ENCODE results near the gene OCIAD2. TPM values are rescaled to one million over a fixed set of nuclear protein-coding genes. Genes with fewer than 3 reads are reported as not detected.

Gene OCIAD2
- total RNA-seq, 1 experiment from 2014 or later, result 82.7 TPM

DNA sequence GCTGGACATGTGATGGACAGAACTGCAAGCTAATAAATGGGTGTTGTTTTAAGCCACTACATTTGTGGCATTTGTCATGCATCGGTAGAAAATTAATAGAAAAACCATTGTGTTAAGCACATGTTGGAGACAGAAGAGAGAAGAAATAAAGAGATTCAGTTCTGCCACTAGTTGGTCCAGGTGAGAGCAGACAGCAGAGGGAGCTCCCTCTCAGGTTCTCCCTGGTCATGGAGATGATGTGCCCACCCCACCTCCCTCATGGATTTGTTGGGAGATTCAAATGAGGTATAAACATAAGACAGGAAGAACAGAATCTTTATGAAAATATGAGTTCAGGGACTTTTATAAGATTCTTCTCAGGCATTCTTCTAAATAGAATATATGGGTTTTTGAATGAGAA is 36.8 kb upstream of the OCIAD2 start (continued):
- no peak for TF ChIP-seq ATF1 (CRISPR knock-in tag; IDR thresholded peaks at IDR 0.05)
- TF ChIP-seq, protein P1, sequence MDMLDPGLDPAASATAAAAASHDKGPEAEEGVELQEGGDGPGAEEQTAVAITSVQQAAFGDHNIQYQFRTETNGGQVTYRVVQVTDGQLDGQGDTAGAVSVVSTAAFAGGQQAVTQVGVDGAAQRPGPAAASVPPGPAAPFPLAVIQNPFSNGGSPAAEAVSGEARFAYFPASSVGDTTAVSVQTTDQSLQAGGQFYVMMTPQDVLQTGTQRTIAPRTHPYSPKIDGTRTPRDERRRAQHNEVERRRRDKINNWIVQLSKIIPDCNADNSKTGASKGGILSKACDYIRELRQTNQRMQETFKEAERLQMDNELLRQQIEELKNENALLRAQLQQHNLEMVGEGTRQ (CRISPR knock-in tag; IDR thresholded peaks at IDR 0.05), result no peak
- TF ChIP-seq, protein P2, sequence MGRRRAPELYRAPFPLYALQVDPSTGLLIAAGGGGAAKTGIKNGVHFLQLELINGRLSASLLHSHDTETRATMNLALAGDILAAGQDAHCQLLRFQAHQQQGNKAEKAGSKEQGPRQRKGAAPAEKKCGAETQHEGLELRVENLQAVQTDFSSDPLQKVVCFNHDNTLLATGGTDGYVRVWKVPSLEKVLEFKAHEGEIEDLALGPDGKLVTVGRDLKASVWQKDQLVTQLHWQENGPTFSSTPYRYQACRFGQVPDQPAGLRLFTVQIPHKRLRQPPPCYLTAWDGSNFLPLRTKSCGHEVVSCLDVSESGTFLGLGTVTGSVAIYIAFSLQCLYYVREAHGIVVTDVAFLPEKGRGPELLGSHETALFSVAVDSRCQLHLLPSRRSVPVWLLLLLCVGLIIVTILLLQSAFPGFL (CRISPR knock-in tag; IDR thresholded peaks at IDR 0.05; ENCODE audit: borderline replicate concordance), result no peak
- TF ChIP-seq, protein P3, sequence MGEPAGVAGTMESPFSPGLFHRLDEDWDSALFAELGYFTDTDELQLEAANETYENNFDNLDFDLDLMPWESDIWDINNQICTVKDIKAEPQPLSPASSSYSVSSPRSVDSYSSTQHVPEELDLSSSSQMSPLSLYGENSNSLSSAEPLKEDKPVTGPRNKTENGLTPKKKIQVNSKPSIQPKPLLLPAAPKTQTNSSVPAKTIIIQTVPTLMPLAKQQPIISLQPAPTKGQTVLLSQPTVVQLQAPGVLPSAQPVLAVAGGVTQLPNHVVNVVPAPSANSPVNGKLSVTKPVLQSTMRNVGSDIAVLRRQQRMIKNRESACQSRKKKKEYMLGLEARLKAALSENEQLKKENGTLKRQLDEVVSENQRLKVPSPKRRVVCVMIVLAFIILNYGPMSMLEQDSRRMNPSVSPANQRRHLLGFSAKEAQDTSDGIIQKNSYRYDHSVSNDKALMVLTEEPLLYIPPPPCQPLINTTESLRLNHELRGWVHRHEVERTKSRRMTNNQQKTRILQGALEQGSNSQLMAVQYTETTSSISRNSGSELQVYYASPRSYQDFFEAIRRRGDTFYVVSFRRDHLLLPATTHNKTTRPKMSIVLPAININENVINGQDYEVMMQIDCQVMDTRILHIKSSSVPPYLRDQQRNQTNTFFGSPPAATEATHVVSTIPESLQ (CRISPR knock-in tag; IDR thresholded peaks at IDR 0.05), result no peak
- no peak for TF ChIP-seq MXD4 (CRISPR knock-in tag; IDR thresholded peaks at IDR 0.05; ENCODE audit: borderline replicate concordance)
- TF ChIP-seq ZNF671 (CRISPR knock-in tag; IDR thresholded peaks at IDR 0.05), result no peak
- no peak for TF ChIP-seq JUN (CRISPR knock-in tag; IDR thresholded peaks at IDR 0.05)
- TF ChIP-seq CBFB (CRISPR knock-in tag; IDR thresholded peaks at IDR 0.05; ENCODE audit: low read depth), result no peak
- no peak for TF ChIP-seq NFE2L1 (CRISPR knock-in tag; IDR thresholded peaks at IDR 0.05)
- no peak for TF ChIP-seq ZNF121 (CRISPR knock-in tag; IDR thresholded peaks at IDR 0.05)

DNA sequence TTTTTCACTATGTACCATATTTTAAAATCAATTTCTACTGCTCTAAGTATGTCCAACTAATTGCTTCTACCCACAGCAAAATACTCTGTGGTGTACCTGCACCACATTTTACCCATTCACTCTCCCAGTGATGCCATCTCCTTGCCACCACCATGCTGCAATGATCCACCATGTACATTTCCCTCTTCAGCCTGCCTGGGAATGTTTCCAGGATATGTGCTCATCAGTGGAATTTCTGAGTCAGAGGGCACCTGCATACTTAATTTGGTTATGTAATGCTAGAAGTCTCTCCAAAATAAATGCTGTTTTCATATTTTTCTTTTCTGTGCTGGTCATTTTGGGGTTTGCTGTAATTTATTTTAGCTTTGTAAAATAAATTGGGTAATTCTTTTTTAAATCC is 33.2 kb upstream of the OCIAD2 start:
- POLR2A ChIA-PET, result no interaction called here
- peaks cover 16% of the 10 kb centered on the region for H3K9me3 Mint-ChIP-seq
- ATAC-seq (no peak), DNase-seq (ENCODE audit: low spot score) (no peak)
- no peak overlapping the region for H3K4me3 Mint-ChIP-seq
- CTCF ChIA-PET, result no interaction called here
- TF ChIP-seq, protein P4, sequence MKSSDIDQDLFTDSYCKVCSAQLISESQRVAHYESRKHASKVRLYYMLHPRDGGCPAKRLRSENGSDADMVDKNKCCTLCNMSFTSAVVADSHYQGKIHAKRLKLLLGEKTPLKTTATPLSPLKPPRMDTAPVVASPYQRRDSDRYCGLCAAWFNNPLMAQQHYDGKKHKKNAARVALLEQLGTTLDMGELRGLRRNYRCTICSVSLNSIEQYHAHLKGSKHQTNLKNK (CRISPR knock-in tag; IDR thresholded peaks at IDR 0.05), result no peak
- TF ChIP-seq NFATC4 (CRISPR knock-in tag; IDR thresholded peaks at IDR 0.05) (no peak), ETV6 (CRISPR knock-in tag; IDR thresholded peaks at IDR 0.05) (no peak), JUN (CRISPR knock-in tag; IDR thresholded peaks at IDR 0.05) (no peak), NR1H2 (CRISPR knock-in tag; IDR thresholded peaks at IDR 0.05) (no peak), ATF1 (CRISPR knock-in tag; IDR thresholded peaks at IDR 0.05) (no peak)
- TF ChIP-seq, protein P5, sequence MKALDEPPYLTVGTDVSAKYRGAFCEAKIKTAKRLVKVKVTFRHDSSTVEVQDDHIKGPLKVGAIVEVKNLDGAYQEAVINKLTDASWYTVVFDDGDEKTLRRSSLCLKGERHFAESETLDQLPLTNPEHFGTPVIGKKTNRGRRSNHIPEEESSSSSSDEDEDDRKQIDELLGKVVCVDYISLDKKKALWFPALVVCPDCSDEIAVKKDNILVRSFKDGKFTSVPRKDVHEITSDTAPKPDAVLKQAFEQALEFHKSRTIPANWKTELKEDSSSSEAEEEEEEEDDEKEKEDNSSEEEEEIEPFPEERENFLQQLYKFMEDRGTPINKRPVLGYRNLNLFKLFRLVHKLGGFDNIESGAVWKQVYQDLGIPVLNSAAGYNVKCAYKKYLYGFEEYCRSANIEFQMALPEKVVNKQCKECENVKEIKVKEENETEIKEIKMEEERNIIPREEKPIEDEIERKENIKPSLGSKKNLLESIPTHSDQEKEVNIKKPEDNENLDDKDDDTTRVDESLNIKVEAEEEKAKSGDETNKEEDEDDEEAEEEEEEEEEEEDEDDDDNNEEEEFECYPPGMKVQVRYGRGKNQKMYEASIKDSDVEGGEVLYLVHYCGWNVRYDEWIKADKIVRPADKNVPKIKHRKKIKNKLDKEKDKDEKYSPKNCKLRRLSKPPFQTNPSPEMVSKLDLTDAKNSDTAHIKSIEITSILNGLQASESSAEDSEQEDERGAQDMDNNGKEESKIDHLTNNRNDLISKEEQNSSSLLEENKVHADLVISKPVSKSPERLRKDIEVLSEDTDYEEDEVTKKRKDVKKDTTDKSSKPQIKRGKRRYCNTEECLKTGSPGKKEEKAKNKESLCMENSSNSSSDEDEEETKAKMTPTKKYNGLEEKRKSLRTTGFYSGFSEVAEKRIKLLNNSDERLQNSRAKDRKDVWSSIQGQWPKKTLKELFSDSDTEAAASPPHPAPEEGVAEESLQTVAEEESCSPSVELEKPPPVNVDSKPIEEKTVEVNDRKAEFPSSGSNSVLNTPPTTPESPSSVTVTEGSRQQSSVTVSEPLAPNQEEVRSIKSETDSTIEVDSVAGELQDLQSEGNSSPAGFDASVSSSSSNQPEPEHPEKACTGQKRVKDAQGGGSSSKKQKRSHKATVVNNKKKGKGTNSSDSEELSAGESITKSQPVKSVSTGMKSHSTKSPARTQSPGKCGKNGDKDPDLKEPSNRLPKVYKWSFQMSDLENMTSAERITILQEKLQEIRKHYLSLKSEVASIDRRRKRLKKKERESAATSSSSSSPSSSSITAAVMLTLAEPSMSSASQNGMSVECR (CRISPR knock-in tag; IDR thresholded peaks at IDR 0.05; ENCODE audit: borderline replicate concordance), result no peak
- peaks cover 6% of the 10 kb centered on the region for H3K4me1 Mint-ChIP-seq
- H3K27me3 Mint-ChIP-seq (ENCODE audit: low read depth), result peaks cover 8% of the 10 kb centered on the region
- H3K36me3 Mint-ChIP-seq, result peaks cover 4% of the 10 kb centered on the region
- H3K27ac Mint-ChIP-seq, result no peak overlapping the region

DNA sequence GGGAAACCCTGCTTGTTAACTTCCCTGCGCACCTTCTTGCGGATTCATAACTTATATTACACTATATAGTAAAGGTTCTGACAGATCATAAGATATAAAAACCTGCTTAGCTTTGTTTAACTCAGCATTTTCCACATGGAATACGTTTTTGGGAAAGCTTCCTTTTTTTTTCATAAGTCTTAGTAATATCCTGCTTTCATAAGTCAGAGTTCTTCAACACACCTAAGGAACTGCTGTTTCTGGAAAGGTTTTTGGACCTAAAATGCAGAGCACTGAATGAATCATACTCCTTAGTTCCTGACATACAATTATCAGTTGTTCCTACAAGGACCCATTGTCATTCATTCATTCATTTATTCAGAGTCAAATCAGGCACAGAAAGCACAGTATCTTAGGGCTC is 32.3 kb upstream of the OCIAD2 start:
- Mint-ChIP-seq H3K27me3 (ENCODE audit: low read depth) (peaks cover 8% of the 10 kb centered on the region), H3K4me3 (no peak overlapping the region), H3K36me3 (peaks cover 4% of the 10 kb centered on the region), H3K4me1 (no peaks in the 10 kb centered on the region; the same call in 1 of the 2 replicates), H3K9me3 (peaks cover 16% of the 10 kb centered on the region), H3K27ac (no peak overlapping the region)
- ChIA-PET CTCF (no interaction called here), POLR2A (no interaction called here)
- no peak for DNase-seq (ENCODE audit: low spot score)
- no peak for ATAC-seq
- TF ChIP-seq ZNF396 (CRISPR knock-in tag; IDR thresholded peaks at IDR 0.05; ENCODE audit: borderline replicate concordance), result no peak
- TF ChIP-seq, protein P6, sequence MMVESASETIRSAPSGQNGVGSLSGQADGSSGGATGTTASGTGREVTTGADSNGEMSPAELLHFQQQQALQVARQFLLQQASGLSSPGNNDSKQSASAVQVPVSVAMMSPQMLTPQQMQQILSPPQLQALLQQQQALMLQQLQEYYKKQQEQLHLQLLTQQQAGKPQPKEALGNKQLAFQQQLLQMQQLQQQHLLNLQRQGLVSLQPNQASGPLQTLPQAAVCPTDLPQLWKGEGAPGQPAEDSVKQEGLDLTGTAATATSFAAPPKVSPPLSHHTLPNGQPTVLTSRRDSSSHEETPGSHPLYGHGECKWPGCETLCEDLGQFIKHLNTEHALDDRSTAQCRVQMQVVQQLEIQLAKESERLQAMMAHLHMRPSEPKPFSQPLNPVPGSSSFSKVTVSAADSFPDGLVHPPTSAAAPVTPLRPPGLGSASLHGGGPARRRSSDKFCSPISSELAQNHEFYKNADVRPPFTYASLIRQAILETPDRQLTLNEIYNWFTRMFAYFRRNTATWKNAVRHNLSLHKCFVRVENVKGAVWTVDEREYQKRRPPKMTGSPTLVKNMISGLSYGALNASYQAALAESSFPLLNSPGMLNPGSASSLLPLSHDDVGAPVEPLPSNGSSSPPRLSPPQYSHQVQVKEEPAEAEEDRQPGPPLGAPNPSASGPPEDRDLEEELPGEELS (CRISPR knock-in tag; IDR thresholded peaks at IDR 0.05), result no peak
- TF ChIP-seq, protein P7, sequence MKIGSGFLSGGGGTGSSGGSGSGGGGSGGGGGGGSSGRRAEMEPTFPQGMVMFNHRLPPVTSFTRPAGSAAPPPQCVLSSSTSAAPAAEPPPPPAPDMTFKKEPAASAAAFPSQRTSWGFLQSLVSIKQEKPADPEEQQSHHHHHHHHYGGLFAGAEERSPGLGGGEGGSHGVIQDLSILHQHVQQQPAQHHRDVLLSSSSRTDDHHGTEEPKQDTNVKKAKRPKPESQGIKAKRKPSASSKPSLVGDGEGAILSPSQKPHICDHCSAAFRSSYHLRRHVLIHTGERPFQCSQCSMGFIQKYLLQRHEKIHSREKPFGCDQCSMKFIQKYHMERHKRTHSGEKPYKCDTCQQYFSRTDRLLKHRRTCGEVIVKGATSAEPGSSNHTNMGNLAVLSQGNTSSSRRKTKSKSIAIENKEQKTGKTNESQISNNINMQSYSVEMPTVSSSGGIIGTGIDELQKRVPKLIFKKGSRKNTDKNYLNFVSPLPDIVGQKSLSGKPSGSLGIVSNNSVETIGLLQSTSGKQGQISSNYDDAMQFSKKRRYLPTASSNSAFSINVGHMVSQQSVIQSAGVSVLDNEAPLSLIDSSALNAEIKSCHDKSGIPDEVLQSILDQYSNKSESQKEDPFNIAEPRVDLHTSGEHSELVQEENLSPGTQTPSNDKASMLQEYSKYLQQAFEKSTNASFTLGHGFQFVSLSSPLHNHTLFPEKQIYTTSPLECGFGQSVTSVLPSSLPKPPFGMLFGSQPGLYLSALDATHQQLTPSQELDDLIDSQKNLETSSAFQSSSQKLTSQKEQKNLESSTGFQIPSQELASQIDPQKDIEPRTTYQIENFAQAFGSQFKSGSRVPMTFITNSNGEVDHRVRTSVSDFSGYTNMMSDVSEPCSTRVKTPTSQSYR (CRISPR knock-in tag; IDR thresholded peaks at IDR 0.05), result no peak
- no peak for TF ChIP-seq NR2C2 (CRISPR knock-in tag; IDR thresholded peaks at IDR 0.05)
- TF ChIP-seq ZBTB21 (CRISPR knock-in tag; IDR thresholded peaks at IDR 0.05; ENCODE audit: borderline replicate concordance), result no peak
- TF ChIP-seq ZNF219 (CRISPR knock-in tag; IDR thresholded peaks at IDR 0.05; ENCODE audit: borderline replicate concordance), result no peak
